Heart right ventricle (tissue), 16 donors: ENCODE measurements around the gene STK11IP. TPM values are rescaled to one million over a fixed set of nuclear protein-coding genes. Genes with fewer than 3 reads are reported as not detected.

Source experiments
- ATAC-seq, 8 donors: fragments of 200-7000 bp; cut with Tn5 transposase; one replicate each; pipeline ENCODE4 v1.9.1; 2020; ENCODE audit warnings: mild to moderate bottlenecking in 8 of 8, moderate library complexity in 8 of 8, moderate number of reproducible peaks in 1 of 8
- DNase-seq, 2 donors: peaks; one replicate each; pipeline ENCODE4 v3.0.0-alpha.2; 2020
- H3K27ac ChIP-seq, 10 donors: fragments of 200-600 bp; sonication (generic) in 2 of 10; one replicate each; pipeline versions ENCODE4 v1.5.0 to v1.8.0; 2020 to 2022; ENCODE audit warnings: mild to moderate bottlenecking in 3 of 10
- H3K27me3 ChIP-seq, 7 donors: fragments of 200-600 bp; one replicate each; pipeline ENCODE4 v1.8.0; 2021 to 2022; ENCODE audit warnings: mild to moderate bottlenecking in 2 of 7
- H3K36me3 ChIP-seq, 9 donors: fragments of 200-600 bp; sonication (generic) in 1 of 9; one replicate each; pipeline versions ENCODE4 v1.5.0 to v1.8.0; 2020 to 2022; ENCODE audit warnings: mild to moderate bottlenecking in 2 of 9
- H3K4me1 ChIP-seq, 9 donors: fragments of 200-600 bp; sonication (generic) in 1 of 9; one replicate each; pipeline versions ENCODE4 v1.5.0 to v1.8.0; 2020 to 2022; ENCODE audit warnings: mild to moderate bottlenecking in 4 of 9
- H3K4me3 ChIP-seq, 10 donors: fragments of 200-600 bp; sonication (generic) in 2 of 10; one replicate each; pipeline versions ENCODE4 v1.5.0 to v1.8.0; 2020 to 2022; ENCODE audit warnings: mild to moderate bottlenecking in 7 of 10, moderate library complexity in 2 of 10
- H3K9me3 ChIP-seq, 11 donors: fragments of 200-600 bp in 10 of 11; sonication (generic) in 2 of 11; one replicate each; pipeline versions ENCODE4 v1.5.0 to v1.8.0; 2013 to 2022; ENCODE audit warnings: mild to moderate bottlenecking in 2 of 11, control low read depth in 1 of 11, moderate library complexity in 1 of 11
- CTCF ChIP-seq, 9 donors: fragments of 200-600 bp; sonication (generic) in 2 of 9; IDR thresholded peaks; one replicate each; pipeline versions ENCODE4 v1.5.0 to v1.8.0; 2021 to 2022; ENCODE audit warnings: antibody characterized with exemption in 9 of 9, mild to moderate bottlenecking in 5 of 9, moderate library complexity in 1 of 9
- WGBS, 2 donors: extraction: QIAGEN DNeasy Blood & Tissue Kit; methylation state at CpG; one replicate each; pipeline ENCODE4 v1.1.7; 2013; ENCODE audit warnings: inconsistent platforms in 1 of 2; 5-methylcytosine and 5-hydroxymethylcytosine counted together
- intact Hi-C, 10 donors: fragments of 100-400 bp; cut with DNase I; formaldehyde crosslinking; loops; one replicate each; pipeline versions ENCODE4 v1.11.1 to v1.14.2; 2022
- polyA plus RNA-seq, 2 donors: library from polyadenylated mRNA; stranded (reverse); fragments of 200-250 nt; gene quantifications; one replicate each; pipeline ENCODE4 v1.2.3, GENCODE V29; 2013
- total RNA-seq, 10 donors: library from RNA; stranded (reverse); fragmentation: NEBNext Ultra II Directional in 3 of 10; extraction: Animal tissue kit (Norgen Biotek cat#: 25700) in 3 of 10; gene quantifications; one replicate each; pipeline versions ENCODE4 v1.2.1 to v1.2.4, GENCODE V29; 2021 to 2023
- donor health status: Arrhythmogenic right ventricular cardiomyopathy.
- donor health status: ischemic (EF 13 %, LVEDD 7.1; RV severe dilation, severe dysfunction).
- donor health status: healthy with polysubstance abuse.
- donor health status: DM: no; HTN: yes; CAD: no.
- donor health status: DM: no; HTN: no; CAD: no.
- donor health status: ischemic (EF 25% LVEDD 6.9; RV normal size, moderate dysfunction).
- donor health status: ischemic (EF 25% LVEDD 5.7; RV mildly dilated, moderate dysfunction).
- donor health status: healthy.
- donor health status: DM: yes; HTN: yes; CAD: no.
- donor health status: Ischemic cardiomyopathy.
- donor health status: ischemic (EF 35%, LVEDD 5.7; RV mildly dilated, moderate dysfunction).
- donor health status: nonischemic (EF 11% LVEDD 7.7; RV severe dilation, severe dysfunction).
- donor health status: DM: yes; HTN: yes; CAD: no.
- donor health status: PGD.
- donor health status: ischemic (EF 29% LVEDD 5.4; RV normal size, mild dysfunction).
- donor health status: nonischemic (EF 23%, LVEDD 6.1; RV moderate dilation, normal function).

Gene STK11IP
- total and polyA plus RNA-seq, 12 donors: 7.2 to 27.4 (median 13.4) TPM

- 44 to 62% methylated on average over 16 of the region's 16 CpGs for WGBS, 2 donors
- ATAC-seq: no peak
- peak overlapping the region in 9 of 10 donors; percentile 1 to 60 (median 58) for H3K4me3 ChIP-seq
- H3K27ac ChIP-seq: peak overlapping the region; percentile 79 to 99 (median 94)
- intact Hi-C loops: loop anchor here in 3 of 10 donors (5.0 kb wide), 3 partner anchors 57 to 87 kb away; partner anchors contain the start of genes CHPF (in 2 of the 3), TMEM198 (in 2 of the 3), INHA (in 1 of the 3) and OBSL1 (in 1 of the 3)
- TF ChIP-seq CTCF (IDR thresholded peaks at IDR 0.05): no peak
- no peaks in the 10 kb centered on the region for H3K9me3 ChIP-seq
- peaks cover 0 to 38% (median 9%) of the 10 kb centered on the region in 7 donors for H3K27me3 ChIP-seq
- peaks cover 0 to 9% (median 0%) of the 10 kb centered on the region in 9 donors for H3K36me3 ChIP-seq
- no peak for DNase-seq
- H3K4me1 ChIP-seq: peaks cover 3 to 82% (median 27%) of the 10 kb centered on the region in 9 donors
Measured at GRCh38 chr2:219628986-219629901, 31.6 kb downstream of the STK11IP start.

- Histone ChIP-seq H3K27me3 (peaks cover 0 to 38% (median 9%) of the 10 kb centered on the region in 7 donors), H3K4me1 (peaks cover 1 to 83% (median 26%) of the 10 kb centered on the region in 9 donors), H3K4me3 (peak overlapping the region in 1 of 10 donors; percentile 24), H3K9me3 (no peaks in the 10 kb centered on the region), H3K36me3 (peaks cover 0 to 11% (median 0%) of the 10 kb centered on the region in 9 donors), H3K27ac (peak overlapping the region; percentile 73 to 99 (median 94))
- no peak for TF ChIP-seq CTCF (IDR thresholded peaks at IDR 0.05)
- intact Hi-C loops: loop anchor here in 5 of 10 donors (2.0 to 10.0 kb wide), 6 partner anchors 15 to 88 kb away; partner anchors contain the start of genes CHPF (in 2 of the 5), OBSL1 (in 2 of the 5), TMEM198 (in 2 of the 5) and INHA (in 1 of the 5)
- WGBS, 2 donors: 38 to 63% methylated on average over 20 of the region's 20 CpGs
- DNase-seq: peak; percentile 59 to 77
- peak; percentile 43 to 80 (median 74) for ATAC-seq
Measured at GRCh38 chr2:219629976-219630695, 32.5 kb downstream of the STK11IP start.

GRCh38 chr2:219630770-219631405 lies 33.2 kb downstream of the STK11IP start:
- Histone ChIP-seq H3K9me3 (no peaks in the 10 kb centered on the region), H3K4me1 (peaks cover 2 to 85% (median 25%) of the 10 kb centered on the region in 9 donors), H3K27me3 (peaks cover 0 to 33% (median 9%) of the 10 kb centered on the region in 7 donors), H3K27ac (peak overlapping the region; percentile 80 to 99 (median 94)), H3K4me3 (peak overlapping the region; percentile 2 to 51 (median 44)), H3K36me3 (peaks cover 0 to 12% (median 0%) of the 10 kb centered on the region in 9 donors)
- peak; percentile 78 to 90 for DNase-seq
- WGBS, 2 donors: 31 to 38% methylated on average over 17 of the region's 17 CpGs
- intact Hi-C loops: loop anchor here in 3 of 10 donors (2.0 to 10.0 kb wide), 3 partner anchors 14 to 66 kb away; partner anchors contain the start of gene OBSL1 (in 1 of the 3)
- ATAC-seq: peak; percentile 65 to 87 (median 78)
- no peak for TF ChIP-seq CTCF (IDR thresholded peaks at IDR 0.05)
